ENCODE measurements around the gene RASGRP2.

DNA sequence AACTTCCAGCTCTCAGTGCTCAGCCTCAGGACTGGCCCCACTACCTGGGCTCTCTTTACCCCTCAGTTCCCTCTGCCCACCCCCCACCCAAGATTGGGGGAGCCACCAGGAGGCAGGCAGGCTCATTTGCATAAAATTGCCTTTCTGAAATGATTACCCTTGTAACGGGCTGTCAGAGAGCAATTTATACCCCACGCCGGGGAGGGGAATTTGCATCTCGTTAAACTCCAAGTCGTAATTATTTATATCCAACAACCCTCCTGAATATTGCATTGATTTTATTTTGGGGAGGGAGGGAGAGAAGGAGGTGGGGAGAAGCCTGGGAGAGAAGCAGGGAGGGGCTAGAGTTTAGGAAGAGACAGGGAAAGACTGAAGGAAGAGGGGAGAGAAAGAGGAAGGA is 29.3 kb downstream of the RASGRP2 start:
- TF ChIP-seq, protein P1, sequence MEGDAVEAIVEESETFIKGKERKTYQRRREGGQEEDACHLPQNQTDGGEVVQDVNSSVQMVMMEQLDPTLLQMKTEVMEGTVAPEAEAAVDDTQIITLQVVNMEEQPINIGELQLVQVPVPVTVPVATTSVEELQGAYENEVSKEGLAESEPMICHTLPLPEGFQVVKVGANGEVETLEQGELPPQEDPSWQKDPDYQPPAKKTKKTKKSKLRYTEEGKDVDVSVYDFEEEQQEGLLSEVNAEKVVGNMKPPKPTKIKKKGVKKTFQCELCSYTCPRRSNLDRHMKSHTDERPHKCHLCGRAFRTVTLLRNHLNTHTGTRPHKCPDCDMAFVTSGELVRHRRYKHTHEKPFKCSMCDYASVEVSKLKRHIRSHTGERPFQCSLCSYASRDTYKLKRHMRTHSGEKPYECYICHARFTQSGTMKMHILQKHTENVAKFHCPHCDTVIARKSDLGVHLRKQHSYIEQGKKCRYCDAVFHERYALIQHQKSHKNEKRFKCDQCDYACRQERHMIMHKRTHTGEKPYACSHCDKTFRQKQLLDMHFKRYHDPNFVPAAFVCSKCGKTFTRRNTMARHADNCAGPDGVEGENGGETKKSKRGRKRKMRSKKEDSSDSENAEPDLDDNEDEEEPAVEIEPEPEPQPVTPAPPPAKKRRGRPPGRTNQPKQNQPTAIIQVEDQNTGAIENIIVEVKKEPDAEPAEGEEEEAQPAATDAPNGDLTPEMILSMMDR (conservative IDR thresholded peaks at IDR 0.05), result no peak
- no peak for TF ChIP-seq ZFX (IDR thresholded peaks at IDR 0.05)

All from C4-2B (cell line).